H1 (cell line): ENCODE results near the gene SH2B3.

Source experiments
- ASH2L ChIP-seq: fragments of 200-600, 300-600 bp; sonication (generic); IDR thresholded peaks from one replicate; pipeline ENCODE4 v1.7.1; 2017; ENCODE audit warnings: low read length
- ATF2 ChIP-seq: IDR thresholded peaks from 2 replicates; pipeline ENCODE4 v1.6.1; 2012; ENCODE audit warnings: low read length, inconsistent platforms
- ATF3 ChIP-seq: IDR thresholded peaks from 2 replicates; pipeline ENCODE4 v1.6.1; 2011; ENCODE audit warnings: low read depth, mild to moderate bottlenecking, low read length; ENCODE audit not compliant: insufficient read depth
- CREB1 ChIP-seq: IDR thresholded peaks from 2 replicates; pipeline ENCODE4 v1.6.1; 2012; ENCODE audit warnings: inconsistent platforms
- CTCF ChIP-seq, 3 experiments: IDR thresholded peaks; 1 replicate in 2 of 3; 2 replicates in 1 of 3; pipeline versions ENCODE4 v1.5.1 to v1.6.1; 2011; ENCODE audit warnings: low read length in 3 of 3, mild to moderate bottlenecking in 3 of 3, inconsistent platforms in 2 of 3, low read depth in 1 of 3, moderate library complexity in 1 of 3; ENCODE audit not compliant: insufficient read depth in 1 of 3; ENCODE audit errors: control extremely low read depth in 1 of 3
- EZH2 ChIP-seq: fragments of 200-600 bp; sonication (generic); IDR thresholded peaks from 2 replicates; pipeline ENCODE4 v1.7.1; 2012; ENCODE audit warnings: low read depth, mild to moderate bottlenecking, moderate library complexity, low read length, inconsistent platforms; ENCODE audit not compliant: severe bottlenecking
- MAFK ChIP-seq: IDR thresholded peaks from 2 replicates; pipeline ENCODE4 v1.6.1; 2012; ENCODE audit warnings: low read depth, mild to moderate bottlenecking, improper control_type of control experiment, low read length
- PHF8 ChIP-seq: fragments of 200-600 bp; sonication (generic); conservative IDR thresholded peaks from 2 replicates; pipeline ENCODE4 v1.7.1; 2012; ENCODE audit warnings: low read depth, mild to moderate bottlenecking, inconsistent platforms, low read length, moderate library complexity
- POLR2A ChIP-seq, 2 experiments: IDR thresholded peaks; 1 replicate in 1 of 2; 2 replicates in 1 of 2; pipeline ENCODE4 v1.6.1; 2011; ENCODE audit warnings: low read depth in 2 of 2, low read length in 2 of 2, mild to moderate bottlenecking in 2 of 2; ENCODE audit errors: control extremely low read depth in 1 of 2
- POLR2AphosphoS5 ChIP-seq: IDR thresholded peaks from 2 replicates; pipeline ENCODE4 v1.6.1; 2011; ENCODE audit warnings: low read depth, low read length
- SAP30 ChIP-seq: fragments of 300-600 bp; sonication (generic); IDR thresholded peaks from 2 replicates; pipeline ENCODE4 v1.7.1; 2012; ENCODE audit warnings: low read length, moderate library complexity, mild to moderate bottlenecking, inconsistent platforms; ENCODE audit not compliant: insufficient read depth, insufficient replicate concordance
- TBP ChIP-seq: IDR thresholded peaks from 2 replicates; pipeline ENCODE4 v1.6.1; 2011; ENCODE audit warnings: low read depth, low read length, improper control_type of control experiment
- YY1 ChIP-seq: IDR thresholded peaks from 2 replicates; pipeline ENCODE4 v1.6.1; 2011; ENCODE audit warnings: low read depth, mild to moderate bottlenecking, low read length

GRCh38 chr12:111407377-111408115 lies 1.8 kb downstream of the SH2B3 start:
- no peak for TF ChIP-seq EZH2
- TF ChIP-seq ASH2L: no peak
- no peak for TF ChIP-seq CTCF (IDR thresholded peaks at IDR 0.05; ENCODE audit: control extremely low read depth in 1 of 3, insufficient read depth in 1 of 3, low read depth in 1 of 3, low read length in 3 of 3)
- TF ChIP-seq ATF3: no peak
- TF ChIP-seq ATF2: no peak
- TF ChIP-seq YY1: no peak
- no peak for TF ChIP-seq PHF8
- TF ChIP-seq MAFK: no peak
- TF ChIP-seq POLR2A (IDR thresholded peaks at IDR 0.05; ENCODE audit: control extremely low read depth in 1 of 2, low read depth in 2 of 2, low read length in 2 of 2): no peak
- no peak for TF ChIP-seq POLR2AphosphoS5
- no peak for TF ChIP-seq CREB1
- no peak for TF ChIP-seq SAP30
- TF ChIP-seq TBP: no peak
